Ishikawa (cell line): ENCODE measurements around the gene HELZ.

Source experiments
- CEBPB ChIP-seq: IDR thresholded peaks from 2 replicates; pipeline ENCODE4 v1.6.1; 2012
- CREB1 ChIP-seq: IDR thresholded peaks from 2 replicates; pipeline ENCODE4 v1.6.1; 2012; ENCODE audit warnings: low read depth
- EGR1 ChIP-seq: IDR thresholded peaks from 2 replicates; pipeline ENCODE4 v1.6.1; 2012
- EP300 ChIP-seq: IDR thresholded peaks from 2 replicates; pipeline ENCODE4 v1.6.1; 2012; ENCODE audit warnings: borderline replicate concordance
- FOXM1 ChIP-seq: IDR thresholded peaks from 2 replicates; pipeline ENCODE4 v1.6.1; 2012; ENCODE audit warnings: low read depth, borderline replicate concordance
- NFIC ChIP-seq: IDR thresholded peaks from 2 replicates; pipeline ENCODE4 v1.6.1; 2012
- RAD21 ChIP-seq: IDR thresholded peaks from 2 replicates; pipeline ENCODE4 v1.6.1; 2012; ENCODE audit warnings: low read depth
- REST ChIP-seq: IDR thresholded peaks from 2 replicates; pipeline ENCODE4 v1.6.1; 2012; ENCODE audit warnings: low read depth, mild to moderate bottlenecking
- TAF1 ChIP-seq: IDR thresholded peaks from 2 replicates; pipeline ENCODE4 v1.6.1; 2012; ENCODE audit warnings: low read depth, mild to moderate bottlenecking
- TCF12 ChIP-seq: IDR thresholded peaks from 2 replicates; pipeline ENCODE4 v1.6.1; 2012; ENCODE audit warnings: low read depth
- TEAD4 ChIP-seq: IDR thresholded peaks from 2 replicates; pipeline ENCODE4 v1.6.1; 2012
- USF1 ChIP-seq: IDR thresholded peaks from 2 replicates; pipeline ENCODE4 v1.6.1; 2012
- YY1 ChIP-seq: IDR thresholded peaks from 2 replicates; pipeline ENCODE4 v1.6.1; 2012; ENCODE audit warnings: low read depth
- ZBTB7A ChIP-seq: IDR thresholded peaks from 2 replicates; pipeline ENCODE4 v1.6.1; 2012; ENCODE audit warnings: low read depth
- TF ChIP-seq, protein P1 (sequence below): IDR thresholded peaks from 2 replicates; pipeline ENCODE4 v1.6.1; 2012

The HELZ gene

GRCh38 chr17:67113486-67113885 is 131.5 kb downstream of the HELZ start:
- no peak for TF ChIP-seq TAF1
- TF ChIP-seq TEAD4: no peak
- no peak for TF ChIP-seq USF1

DNA sequence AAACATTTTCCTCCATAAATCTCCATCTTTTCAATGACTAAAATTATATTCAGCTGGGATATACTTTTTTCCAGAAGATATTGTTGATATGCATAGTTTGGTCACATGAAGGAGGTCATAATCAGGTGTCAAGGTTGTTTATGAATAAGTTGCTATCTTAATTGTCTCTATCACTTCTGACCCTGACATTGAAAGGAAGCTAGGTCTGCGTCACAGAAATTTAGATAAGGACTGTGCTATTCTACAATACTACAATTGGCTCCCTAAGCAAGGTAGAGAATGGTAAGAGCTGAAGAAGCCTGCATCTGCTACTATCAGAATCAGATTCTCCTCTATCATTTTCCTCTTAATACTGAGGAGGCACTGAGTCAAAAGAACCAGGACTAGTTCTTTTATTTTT is 133.2 kb downstream of the HELZ start:
- TF ChIP-seq REST (no peak), ZBTB7A (no peak), NFIC (no peak), EGR1 (no peak), TCF12 (no peak), TEAD4 (no peak)
- TF ChIP-seq, protein P1, sequence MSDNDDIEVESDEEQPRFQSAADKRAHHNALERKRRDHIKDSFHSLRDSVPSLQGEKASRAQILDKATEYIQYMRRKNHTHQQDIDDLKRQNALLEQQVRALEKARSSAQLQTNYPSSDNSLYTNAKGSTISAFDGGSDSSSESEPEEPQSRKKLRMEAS: no peak

DNA sequence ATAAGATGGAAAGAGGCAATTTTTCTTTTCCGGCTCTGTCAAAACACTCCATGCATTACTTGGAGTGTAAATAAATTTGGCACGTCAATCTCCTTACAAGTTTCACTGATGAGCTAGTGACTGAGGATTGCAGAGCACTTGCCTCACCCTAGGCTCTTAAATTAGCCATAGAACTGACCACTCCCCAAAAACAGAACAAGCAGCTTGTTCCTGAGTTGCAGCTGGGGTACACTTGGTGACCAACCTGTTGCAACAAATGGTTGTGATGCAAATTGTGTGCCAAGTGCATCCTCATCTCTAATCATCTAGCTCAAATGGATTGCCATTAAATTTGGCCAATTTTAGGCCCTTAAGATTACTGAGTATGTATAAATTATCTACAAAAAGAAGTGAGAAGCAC is 133.7 kb downstream of the HELZ start:
- TF ChIP-seq NFIC (no peak), ZBTB7A (no peak)

DNA sequence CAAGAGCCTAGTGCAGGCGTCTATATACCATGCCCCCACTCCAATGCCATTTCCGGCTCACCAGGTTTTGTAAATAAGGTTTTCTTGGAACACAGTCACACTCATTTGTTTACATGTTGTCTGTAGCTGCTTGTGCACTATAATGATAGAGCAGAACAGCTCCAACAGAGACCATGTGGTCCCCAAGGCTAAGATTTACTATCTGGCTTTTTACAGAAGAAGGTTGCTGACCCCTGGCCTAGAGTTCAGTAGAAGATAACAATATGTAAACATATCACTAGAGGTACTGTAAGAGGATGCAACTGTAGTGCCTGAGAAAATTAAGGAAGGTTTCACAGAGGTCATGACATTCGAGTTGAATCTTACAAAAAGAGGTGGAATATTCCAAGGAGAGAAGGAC is 134.4 kb downstream of the HELZ start:
- TF ChIP-seq EP300: no peak
- TF ChIP-seq RAD21: no peak
- no peak for TF ChIP-seq CEBPB
- TF ChIP-seq REST: no peak
- no peak for TF ChIP-seq NFIC
- no peak for TF ChIP-seq YY1
- no peak for TF ChIP-seq TCF12
- no peak for TF ChIP-seq CREB1
- TF ChIP-seq, protein P1: no peak
- no peak for TF ChIP-seq ZBTB7A
- no peak for TF ChIP-seq EGR1
- TF ChIP-seq USF1: no peak

- no peak for TF ChIP-seq FOXM1
- TF ChIP-seq, protein P1: no peak
- no peak for TF ChIP-seq REST
- TF ChIP-seq CEBPB: no peak
- TF ChIP-seq TCF12: no peak
- TF ChIP-seq EP300: no peak
- no peak for TF ChIP-seq CREB1
- no peak for TF ChIP-seq YY1
- TF ChIP-seq TEAD4: no peak
- TF ChIP-seq ZBTB7A: no peak
- no peak for TF ChIP-seq RAD21
- no peak for TF ChIP-seq EGR1
- no peak for TF ChIP-seq TAF1
- TF ChIP-seq NFIC: no peak
- TF ChIP-seq USF1: no peak
These were observed 135.9 kb downstream of the HELZ start for GRCh38 chr17:67109111-67109510.
